HEK293T (cell line): ENCODE data around the gene NFIC.
"Not testable (repeated sequence)": the region's sequence is repeated elsewhere in the genome, so short reads cannot be mapped to it uniquely, and the experiment has no call there.

Experiments
- CTCF ChIA-PET: fragments of 350-600 bp; formaldehyde crosslinking; extraction: SDS; loops from one replicate; lab custom pipeline; 2021; ENCODE audit warnings: antibody characterized with exemption, inconsistent platforms; lab: Yijun Ruan, JAX
- POLR2A ChIA-PET: fragments of 350-600 bp; formaldehyde crosslinking; extraction: SDS; loops from one replicate; lab custom pipeline; 2020; ENCODE audit warnings: antibody characterized with exemption, inconsistent platforms; lab: Yijun Ruan, JAX
- DNase-seq: peaks from one replicate; pipeline ENCODE4 v3.0.0; 2012; ENCODE audit warnings: mixed read lengths; ENCODE audit errors: extremely low spot score
- ARNT ChIP-seq: fragments of 450-650 bp; IDR thresholded peaks from 2 replicates; pipeline ENCODE4 v1.6.1; 2017; ENCODE audit warnings: mild to moderate bottlenecking
- BHLHE40 ChIP-seq: fragments of 450-650 bp; IDR thresholded peaks from 2 replicates; pipeline ENCODE4 v1.6.1; 2016; ENCODE audit warnings: mild to moderate bottlenecking, moderate library complexity, borderline replicate concordance
- CTBP1 ChIP-seq: fragments of 450-650 bp; IDR thresholded peaks from 2 replicates; pipeline ENCODE4 v1.6.1; 2016; ENCODE audit warnings: borderline replicate concordance
- ELF4 ChIP-seq: fragments of 450-650 bp; IDR thresholded peaks from 2 replicates; pipeline ENCODE4 v1.6.1; 2017; ENCODE audit warnings: antibody characterized with exemption
- FOXA1 ChIP-seq: fragments of 450-650 bp; IDR thresholded peaks from 2 replicates; pipeline ENCODE4 v1.6.1; 2016; ENCODE audit warnings: mild to moderate bottlenecking
- FOXK2 ChIP-seq: fragments of 450-650 bp; IDR thresholded peaks from 2 replicates; pipeline ENCODE4 v1.6.1; 2016; ENCODE audit warnings: mild to moderate bottlenecking
- FOXM1 ChIP-seq: fragments of 450-650 bp; IDR thresholded peaks from 2 replicates; pipeline ENCODE4 v1.6.1; 2017; ENCODE audit warnings: mild to moderate bottlenecking, borderline replicate concordance
- HDGF ChIP-seq: fragments of 450-650 bp; IDR thresholded peaks from 2 replicates; pipeline ENCODE4 v1.6.1; 2017; ENCODE audit warnings: antibody characterized with exemption, borderline replicate concordance
- L3MBTL2 ChIP-seq: fragments of 450-650 bp; conservative IDR thresholded peaks from 2 replicates; pipeline ENCODE4 v1.6.1; 2016; ENCODE audit warnings: mild to moderate bottlenecking
- LEF1 ChIP-seq: fragments of 450-650 bp; IDR thresholded peaks from 2 replicates; pipeline ENCODE4 v1.6.1; 2017; ENCODE audit warnings: mild to moderate bottlenecking, borderline replicate concordance
- NFRKB ChIP-seq: fragments of 450-650 bp; IDR thresholded peaks from 2 replicates; pipeline ENCODE4 v1.6.1; 2016; ENCODE audit warnings: mild to moderate bottlenecking, moderate library complexity
- SP1 ChIP-seq: fragments of 450-650 bp; IDR thresholded peaks from 2 replicates; pipeline ENCODE4 v1.6.1; 2017
- SUZ12 ChIP-seq: fragments of 450-650 bp; IDR thresholded peaks from 2 replicates; pipeline ENCODE4 v1.6.1; 2016; ENCODE audit warnings: mild to moderate bottlenecking
- TARDBP ChIP-seq: fragments of 450-650 bp; IDR thresholded peaks from 2 replicates; pipeline ENCODE4 v1.6.1; 2016
- ZNF384 ChIP-seq: fragments of 450-650 bp; IDR thresholded peaks from 2 replicates; pipeline ENCODE4 v1.6.1; 2016
- TF ChIP-seq, protein P1 (sequence below): fragments of 450-650 bp; IDR thresholded peaks from 2 replicates; pipeline ENCODE4 v1.6.1; 2016

NFIC gene

DNA sequence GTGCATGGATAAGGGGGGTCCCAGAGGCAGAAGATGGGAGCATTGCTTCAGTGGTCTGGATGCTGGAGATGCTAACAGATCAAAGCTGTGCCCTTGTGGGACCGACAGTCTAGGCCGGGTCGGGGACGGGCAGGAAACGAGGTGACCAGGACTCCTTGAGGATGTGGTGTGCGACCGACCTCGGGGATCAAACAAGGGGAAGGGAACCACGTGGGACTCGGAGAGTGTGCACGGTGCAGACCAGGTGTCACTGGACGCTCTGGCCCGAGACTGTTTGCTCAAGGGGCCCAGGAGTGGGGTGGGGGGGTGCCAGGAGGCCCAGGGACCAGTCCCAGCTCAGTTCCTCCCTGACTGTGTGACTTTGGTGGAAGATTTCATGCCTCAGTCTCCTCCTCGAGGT is 6.0 kb downstream of the NFIC start:
- POLR2A ChIA-PET = interaction anchor here (0.6 kb wide), 1 partner anchor 11 kb away, joined by 4 read pairs; no protein-coding TSS in a partner anchor
- DNase-seq = no peak
- TF ChIP-seq ELF4 (no peak), FOXA1 (no peak), FOXM1 (no peak), ARNT (no peak), CTBP1 (no peak), SP1 (no peak), ZNF384 (no peak), FOXK2 (no peak), SUZ12 (no peak), NFRKB (no peak), L3MBTL2 (no peak), LEF1 (no peak), HDGF (no peak), TARDBP (no peak), BHLHE40 (no peak)
- TF ChIP-seq, protein P1, sequence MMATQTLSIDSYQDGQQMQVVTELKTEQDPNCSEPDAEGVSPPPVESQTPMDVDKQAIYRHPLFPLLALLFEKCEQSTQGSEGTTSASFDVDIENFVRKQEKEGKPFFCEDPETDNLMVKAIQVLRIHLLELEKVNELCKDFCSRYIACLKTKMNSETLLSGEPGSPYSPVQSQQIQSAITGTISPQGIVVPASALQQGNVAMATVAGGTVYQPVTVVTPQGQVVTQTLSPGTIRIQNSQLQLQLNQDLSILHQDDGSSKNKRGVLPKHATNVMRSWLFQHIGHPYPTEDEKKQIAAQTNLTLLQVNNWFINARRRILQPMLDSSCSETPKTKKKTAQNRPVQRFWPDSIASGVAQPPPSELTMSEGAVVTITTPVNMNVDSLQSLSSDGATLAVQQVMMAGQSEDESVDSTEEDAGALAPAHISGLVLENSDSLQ = no peak

DNA sequence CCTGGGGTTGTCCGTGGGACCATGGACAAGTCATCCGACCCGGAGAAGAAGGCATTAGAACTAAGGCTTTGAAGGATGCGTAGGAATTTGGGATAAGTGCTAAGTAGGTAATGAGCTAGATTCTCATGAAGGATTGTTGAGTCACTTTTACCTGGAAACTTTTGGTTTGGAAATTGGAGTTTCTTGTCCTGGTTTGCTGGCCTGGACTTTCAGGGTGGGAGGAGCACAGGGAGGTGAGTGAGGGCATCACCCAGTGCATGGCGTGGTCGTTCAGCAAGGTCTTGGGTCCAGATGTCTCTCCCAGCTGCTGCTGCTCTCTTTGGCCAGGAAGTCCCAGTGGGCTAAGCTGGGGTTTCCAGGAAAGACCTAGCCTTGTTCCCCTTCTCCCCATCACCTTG is 7.6 kb downstream of the NFIC start:
- POLR2A ChIA-PET = no interaction called here
- DNase-seq = no peak
- TF ChIP-seq ARNT (no peak), LEF1 (no peak), FOXM1 (no peak), TARDBP (no peak), BHLHE40 (no peak), HDGF (no peak), ELF4 (no peak), SP1 (no peak), SUZ12 (no peak), NFRKB (no peak), CTBP1 (no peak), ZNF384 (no peak), FOXA1 (no peak), FOXK2 (no peak), L3MBTL2 (no peak)
- TF ChIP-seq, protein P1 = no peak
- CTCF ChIA-PET = no interaction called here

More for the DNA sequence above, 6.0 kb downstream of the NFIC start:
- CTCF ChIA-PET = interaction anchor here (0.6 kb wide), 1 partner anchor 64 kb away, joined by 5 read pairs; no protein-coding TSS in a partner anchor

DNA sequence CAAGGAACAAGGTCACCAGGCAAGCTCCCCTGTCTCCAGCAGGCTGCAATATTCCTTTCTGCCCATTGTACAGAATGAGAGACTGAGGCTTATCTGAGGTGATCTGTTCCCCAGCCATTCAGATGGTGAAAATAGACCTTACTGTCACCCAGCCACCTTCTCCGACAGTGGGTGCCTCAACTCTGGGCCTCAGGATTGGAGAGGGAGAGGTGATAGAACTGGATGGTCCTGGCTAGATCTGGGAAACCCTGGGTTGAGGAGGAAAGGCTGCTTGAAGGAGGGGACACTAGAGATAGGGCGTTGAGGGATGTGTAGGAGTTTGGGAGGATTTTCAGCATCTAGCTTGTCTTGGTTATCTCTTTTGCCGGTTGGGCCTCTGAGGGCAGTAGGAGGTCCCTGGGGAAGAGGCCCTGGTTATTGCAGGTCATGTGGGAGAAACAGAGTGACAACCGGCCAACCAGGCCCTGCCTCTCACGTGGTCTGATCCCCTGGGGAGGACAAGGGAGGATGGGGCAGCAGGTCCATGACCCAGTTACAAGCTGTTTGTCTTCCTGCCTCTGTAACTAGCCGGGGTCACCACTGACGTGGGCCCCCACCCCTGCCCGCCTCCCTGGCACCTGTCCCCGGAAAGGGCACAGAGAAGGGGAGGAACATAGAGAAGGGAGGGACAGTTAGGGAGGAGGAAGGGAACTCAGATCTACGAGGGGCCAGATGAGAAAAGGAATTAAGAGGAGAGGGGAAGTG is 8.2 kb downstream of the NFIC start:
- ChIA-PET CTCF (no interaction called here), POLR2A (no interaction called here)
- DNase-seq = no peak
- no peak for TF ChIP-seq ZNF384
- TF ChIP-seq NFRKB = no peak
- TF ChIP-seq, protein P1 = no peak
- no peak for TF ChIP-seq FOXA1
- TF ChIP-seq ELF4 = no peak
- no peak for TF ChIP-seq SUZ12
- TF ChIP-seq LEF1 = no peak
- no peak for TF ChIP-seq SP1
- TF ChIP-seq ARNT = no peak
- TF ChIP-seq BHLHE40 = no peak
- no peak for TF ChIP-seq FOXK2
- no peak for TF ChIP-seq FOXM1
- TF ChIP-seq L3MBTL2 = no peak
- TF ChIP-seq TARDBP = no peak
- no peak for TF ChIP-seq CTBP1
- TF ChIP-seq HDGF = no peak

DNA sequence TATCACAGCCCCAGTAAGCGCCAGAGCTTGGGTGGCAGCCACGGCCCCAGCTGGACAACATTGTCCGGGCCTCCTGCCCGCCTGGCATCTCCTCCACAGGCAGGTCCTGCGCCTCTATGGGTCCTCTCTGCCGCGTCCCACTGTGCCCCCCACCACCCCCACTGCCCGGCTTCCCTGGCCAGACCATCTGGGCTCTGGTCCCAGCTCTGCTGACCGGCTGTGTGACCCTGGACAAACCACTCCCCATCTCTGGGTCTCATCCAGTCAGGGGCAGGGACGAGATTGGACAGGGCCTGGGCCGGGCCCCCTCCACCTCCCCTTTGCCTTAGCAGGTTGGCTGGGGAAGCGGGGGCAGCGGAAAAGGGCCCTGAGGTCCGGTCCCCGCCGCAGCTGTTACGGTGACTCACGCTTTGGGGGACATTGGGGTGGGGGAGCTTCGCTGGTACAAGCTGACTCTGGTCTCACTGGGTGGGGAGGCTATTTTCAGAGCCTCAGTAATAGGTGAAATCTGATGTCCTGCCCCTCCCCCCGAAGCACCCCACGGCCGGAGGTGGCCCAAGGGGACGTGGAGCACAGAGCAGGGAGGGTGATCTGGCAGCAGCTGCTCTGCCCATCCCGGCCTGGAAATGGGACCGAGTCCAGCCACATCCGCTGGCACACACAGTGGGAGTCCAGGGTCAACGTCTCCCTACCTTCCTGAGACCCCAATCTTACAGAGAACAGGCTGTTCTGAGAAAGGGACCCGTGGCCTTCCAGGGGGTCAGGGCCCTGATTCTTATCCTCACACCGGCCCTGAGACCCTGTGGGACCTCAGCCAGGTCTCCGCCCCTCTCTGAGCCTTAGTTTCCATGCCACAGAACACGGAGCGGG is 9.1 kb downstream of the NFIC start:
- CTCF ChIA-PET = no interaction called here
- no peak for DNase-seq
- TF ChIP-seq ZNF384 (no peak), LEF1 (no peak), FOXK2 (no peak), SP1 (no peak), ARNT (no peak), BHLHE40 (no peak), CTBP1 (no peak)
- POLR2A ChIA-PET = no interaction called here

DNA sequence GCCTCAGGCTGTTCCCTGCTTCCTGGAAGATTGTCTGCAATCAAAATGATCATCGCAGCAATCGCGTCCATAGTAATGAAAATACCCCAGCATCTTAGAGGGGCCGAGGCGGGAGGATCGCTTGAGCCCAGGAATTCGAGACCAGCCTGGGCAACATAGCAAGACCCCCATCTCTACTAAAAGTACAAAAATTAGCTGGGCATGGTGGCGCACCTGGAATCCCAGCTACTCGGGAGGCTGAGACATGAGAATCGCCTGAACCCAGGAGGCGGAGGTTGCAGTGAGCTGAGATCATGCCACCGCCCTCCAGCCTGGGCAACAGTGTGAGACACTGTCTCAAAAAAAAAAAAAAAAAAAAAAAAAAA is 9.7 kb downstream of the NFIC start:
- DNase-seq, POLR2A ChIA-PET, CTCF ChIA-PET: not testable (repeated sequence)
